Nephron progenitor cell (in vitro differentiated cells): ENCODE measurements around the gene LRP1.

Source experiments
- DNase-seq: peaks from one replicate; pipeline ENCODE4 v3.0.0; 2021
- H3K27ac Mint-ChIP-seq: 2 replicates; pipeline ENCODE4 v1.8.0; 2021; ENCODE audit warnings: mild to moderate bottlenecking, moderate library complexity, mixed read lengths
- H3K27me3 Mint-ChIP-seq: 2 replicates; pipeline ENCODE4 v1.8.0; 2021; ENCODE audit warnings: mild to moderate bottlenecking, low read depth, mixed read lengths; ENCODE audit not compliant: poor library complexity
- H3K36me3 Mint-ChIP-seq: 2 replicates; pipeline ENCODE4 v1.8.0; 2021; ENCODE audit warnings: low read depth, mixed read lengths
- H3K4me1 Mint-ChIP-seq: 2 replicates; pipeline ENCODE4 v1.8.0; 2021; ENCODE audit warnings: mixed read lengths
- H3K4me3 Mint-ChIP-seq: 2 replicates; pipeline ENCODE4 v1.8.0; 2021; ENCODE audit warnings: mild to moderate bottlenecking, moderate library complexity, mixed read lengths
- H3K9me3 Mint-ChIP-seq: 2 replicates; pipeline ENCODE4 v1.8.0; 2021; ENCODE audit warnings: mild to moderate bottlenecking, moderate library complexity, mixed read lengths
- CTCF ChIP-seq: fragments of 200-600 bp; sonication (generic); IDR thresholded peaks from 2 replicates; pipeline ENCODE4 v1.5.0; 2021; ENCODE audit warnings: antibody characterized with exemption

LRP1 gene

GRCh38 chr12:57179331-57180086 lies 51.2 kb downstream of the LRP1 start:
- no peak overlapping the region for H3K4me3 Mint-ChIP-seq
- peaks cover 5% of the 10 kb centered on the region for H3K27me3 Mint-ChIP-seq
- H3K9me3 Mint-ChIP-seq = no peaks in the 10 kb centered on the region
- peaks cover 42% of the 10 kb centered on the region for H3K36me3 Mint-ChIP-seq
- peaks cover 22% of the 10 kb centered on the region for H3K4me1 Mint-ChIP-seq
- peak overlapping the region; percentile 72 for H3K27ac Mint-ChIP-seq
- TF ChIP-seq CTCF = no peak
- no peak for DNase-seq

GRCh38 chr12:57180321-57180989 lies 52.2 kb downstream of the LRP1 start:
- H3K9me3 Mint-ChIP-seq = no peaks in the 10 kb centered on the region
- H3K4me1 Mint-ChIP-seq = peaks cover 22% of the 10 kb centered on the region
- H3K27me3 Mint-ChIP-seq = peaks cover 5% of the 10 kb centered on the region
- DNase-seq = no peak
- H3K27ac Mint-ChIP-seq = no peak overlapping the region
- no peak for TF ChIP-seq CTCF
- peaks cover 48% of the 10 kb centered on the region for H3K36me3 Mint-ChIP-seq
- H3K4me3 Mint-ChIP-seq = no peak overlapping the region

GRCh38 chr12:57181072-57181471 lies 52.8 kb downstream of the LRP1 start:
- Mint-ChIP-seq H3K4me1 (peaks cover 22% of the 10 kb centered on the region), H3K9me3 (no peaks in the 10 kb centered on the region), H3K4me3 (no peak overlapping the region), H3K36me3 (peaks cover 49% of the 10 kb centered on the region), H3K27me3 (peaks cover 5% of the 10 kb centered on the region), H3K27ac (no peak overlapping the region)
- no peak for TF ChIP-seq CTCF
- no peak for DNase-seq

- H3K27me3 Mint-ChIP-seq = peaks cover 5% of the 10 kb centered on the region
These were observed 53.4 kb downstream of the LRP1 start for GRCh38 chr12:57181561-57182155.

GRCh38 chr12:57182918-57183575 lies 54.8 kb downstream of the LRP1 start:
- TF ChIP-seq CTCF = peak; percentile 81
- Mint-ChIP-seq H3K9me3 (no peaks in the 10 kb centered on the region), H3K4me1 (peaks cover 20% of the 10 kb centered on the region), H3K27me3 (peaks cover 5% of the 10 kb centered on the region), H3K4me3 (no peak overlapping the region), H3K27ac (peak overlapping the region; percentile 55), H3K36me3 (peaks cover 49% of the 10 kb centered on the region)
- peak; percentile 86 for DNase-seq

More at GRCh38 chr12:57181561-57182155, 53.4 kb downstream of the LRP1 start:
- no peak for TF ChIP-seq CTCF
- Mint-ChIP-seq H3K36me3 (peaks cover 48% of the 10 kb centered on the region), H3K27ac (no peak overlapping the region), H3K4me3 (no peak overlapping the region), H3K4me1 (peaks cover 22% of the 10 kb centered on the region), H3K9me3 (no peaks in the 10 kb centered on the region)
- DNase-seq = no peak
